ENCODE results near the gene LRRC40. TPM values are rescaled to one million over a fixed set of nuclear protein-coding genes. Genes with fewer than 3 reads are reported as not detected.

The LRRC40 gene
- total and polyA plus RNA-seq, 12 donors = 5.8 to 18.7 (median 11.1) TPM

- intact Hi-C loops (cut with DNase I) = no loop called here
- Histone ChIP-seq H3K9me3 (replicated peaks in 1 of 3) (no peaks in the 10 kb centered on the region), H3K4me3 (no peak overlapping the region), H3K27ac (no peak overlapping the region), H3K36me3 (replicated peaks in 1 of 2) (no peaks in the 10 kb centered on the region), H3K4me1 (replicated peaks in 1 of 2) (no peaks in the 10 kb centered on the region), H3K27me3 (no peaks in the 10 kb centered on the region)
- no peak for DNase-seq
- no peak for TF ChIP-seq CTCF (IDR thresholded peaks at IDR 0.05)
- no peak for TF ChIP-seq POLR2A (IDR thresholded peaks at IDR 0.05)
These were observed 37.1 kb downstream of the LRRC40 start for GRCh38 chr1:70168283-70168682.

DNA sequence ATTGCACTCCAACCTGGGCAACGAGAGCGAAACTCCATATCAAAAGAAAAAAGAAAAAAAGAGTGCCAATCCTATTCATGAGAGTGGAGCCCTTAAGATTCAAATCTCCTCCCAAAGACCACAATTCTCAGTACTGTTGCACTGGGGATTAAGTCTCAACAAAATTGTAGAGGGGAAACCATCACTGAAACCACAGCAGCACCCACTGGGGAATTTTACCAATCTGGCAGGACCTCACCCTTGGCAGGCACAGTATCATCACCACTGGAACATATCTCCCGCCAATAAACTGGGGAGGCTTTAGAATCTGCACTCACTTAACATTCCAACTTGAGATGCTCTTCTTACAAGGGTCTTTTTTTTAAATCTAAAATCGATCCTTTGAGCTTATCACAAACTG lies 41.0 kb downstream of the LRRC40 start:
- H3K4me1 ChIP-seq (replicated peaks in 1 of 2) = no peaks in the 10 kb centered on the region
- no peak for TF ChIP-seq POLR2A (IDR thresholded peaks at IDR 0.05)
- TF ChIP-seq CTCF (IDR thresholded peaks at IDR 0.05) = no peak
- no peaks in the 10 kb centered on the region for H3K9me3 ChIP-seq (replicated peaks in 1 of 3)
- no peaks in the 10 kb centered on the region for H3K36me3 ChIP-seq (replicated peaks in 1 of 2)
- no peak for DNase-seq
- no peaks in the 10 kb centered on the region for H3K27me3 ChIP-seq
- intact Hi-C loops (cut with DNase I) = no loop called here
- no peak overlapping the region for H3K4me3 ChIP-seq
- H3K27ac ChIP-seq = no peak overlapping the region
- 90 to 97% (median 95%) methylated on average over 4 of the region's 4 CpGs for WGBS, 4 donors

- Histone ChIP-seq H3K27me3 (no peaks in the 10 kb centered on the region), H3K9me3 (replicated peaks in 1 of 3) (no peaks in the 10 kb centered on the region), H3K4me1 (replicated peaks in 1 of 2) (no peaks in the 10 kb centered on the region), H3K27ac (no peak overlapping the region), H3K4me3 (no peak overlapping the region), H3K36me3 (replicated peaks in 1 of 2) (no peaks in the 10 kb centered on the region)
- WGBS, 4 donors = 92 to 97% (median 93%) methylated on average over 5 of the region's 5 CpGs
- TF ChIP-seq CTCF (IDR thresholded peaks at IDR 0.05) = no peak
- no peak for TF ChIP-seq POLR2A (IDR thresholded peaks at IDR 0.05)
- intact Hi-C loops (cut with DNase I) = no loop called here
- DNase-seq = no peak
These were observed 48.8 kb downstream of the LRRC40 start for GRCh38 chr1:70156529-70157120.

- Histone ChIP-seq H3K27ac (no peak overlapping the region), H3K27me3 (no peaks in the 10 kb centered on the region), H3K36me3 (replicated peaks in 1 of 2) (no peaks in the 10 kb centered on the region), H3K9me3 (replicated peaks in 1 of 3) (no peaks in the 10 kb centered on the region), H3K4me3 (no peak overlapping the region), H3K4me1 (replicated peaks in 1 of 2) (no peaks in the 10 kb centered on the region)
- DNase-seq = no peak
- no peak for TF ChIP-seq CTCF (IDR thresholded peaks at IDR 0.05)
- no peak for TF ChIP-seq POLR2A (IDR thresholded peaks at IDR 0.05)
- WGBS, 4 donors = 93 to 100% (median 99%) methylated on average over 3 of the region's 3 CpGs
- intact Hi-C loops (cut with DNase I) = no loop called here
These were observed 51.6 kb downstream of the LRRC40 start for GRCh38 chr1:70153739-70154138.
